HG03097 (cell line): ENCODE data around the gene BRPF3.

ENCODE experiments used
- ATAC-seq: cut with Tn5 transposase; IDR thresholded peaks from one replicate; pipeline ENCODE4 v1.9.1; 2021; ENCODE audit not compliant: unreplicated experiment, low FRiP score

Gene BRPF3

GRCh38 chr6:36227379-36228228, 31.1 kb downstream of the BRPF3 start:
- no peak for ATAC-seq

GRCh38 chr6:36229223-36229622, 32.7 kb downstream of the BRPF3 start:
- no peak for ATAC-seq

GRCh38 chr6:36230371-36230770, 33.8 kb downstream of the BRPF3 start:
- no peak for ATAC-seq

- ATAC-seq: no peak
These were observed 35.6 kb downstream of the BRPF3 start for GRCh38 chr6:36232172-36232571.

- ATAC-seq: no peak
These were observed 38.8 kb downstream of the BRPF3 start for GRCh38 chr6:36235309-36235708.

- ATAC-seq: no peak
These were observed 39.3 kb downstream of the BRPF3 start for GRCh38 chr6:36235862-36236261.

- ATAC-seq: no peak
These were observed 43.2 kb downstream of the BRPF3 start for GRCh38 chr6:36239774-36240173.

GRCh38 chr6:36241728-36242127, 45.2 kb downstream of the BRPF3 start:
- no peak for ATAC-seq

GRCh38 chr6:36242161-36242560, 45.6 kb downstream of the BRPF3 start:
- ATAC-seq: no peak

- no peak for ATAC-seq
These were observed 46.1 kb downstream of the BRPF3 start for GRCh38 chr6:36242626-36243025.

GRCh38 chr6:36243562-36244212, 47.1 kb downstream of the BRPF3 start:
- no peak for ATAC-seq

- no peak for ATAC-seq
These were observed 48.2 kb downstream of the BRPF3 start for GRCh38 chr6:36244641-36245280.

GRCh38 chr6:36245572-36246061, 49.1 kb downstream of the BRPF3 start:
- ATAC-seq: no peak

- ATAC-seq: no peak
These were observed 50.1 kb downstream of the BRPF3 start for GRCh38 chr6:36246506-36247268.

- no peak for ATAC-seq
These were observed 51.1 kb downstream of the BRPF3 start for GRCh38 chr6:36247693-36248092.

- ATAC-seq: no peak
These were observed 52.4 kb downstream of the BRPF3 start for GRCh38 chr6:36248980-36249379.

- no peak for ATAC-seq
These were observed 53.0 kb downstream of the BRPF3 start for GRCh38 chr6:36249536-36249935.

- no peak for ATAC-seq
These were observed 55.5 kb downstream of the BRPF3 start for GRCh38 chr6:36252005-36252404.

GRCh38 chr6:36263390-36264000, 67.0 kb downstream of the BRPF3 start:
- no peak for ATAC-seq

- no peak for ATAC-seq
These were observed 69.2 kb downstream of the BRPF3 start for GRCh38 chr6:36265744-36266143.
